Thyroid gland (tissue), 4 donors: ENCODE data around the gene CMKLR1. TPM values are rescaled to one million over a fixed set of nuclear protein-coding genes. Genes with fewer than 3 reads are reported as not detected.

ENCODE experiments used
- DNase-seq, 2 donors: peaks; one replicate each; pipeline ENCODE4 v3.0.0-alpha.2; 2019
- H3K27ac ChIP-seq, 3 donors: fragments of 200-600 bp; sonication (generic); 1 replicate in 2 of 3; 2 replicates in 1 of 3; pipeline ENCODE4 v1.5.1; 2016 to 2019; ENCODE audit warnings: mild to moderate bottlenecking in 1 of 3, moderate library complexity in 1 of 3
- H3K27me3 ChIP-seq: fragments of 200-600 bp; sonication (generic); one replicate; pipeline ENCODE4 v1.5.1; 2019
- H3K36me3 ChIP-seq, 2 donors: fragments of 200-600 bp; sonication (generic); one replicate each; pipeline ENCODE4 v1.5.1; 2016 to 2019
- H3K4me1 ChIP-seq, 2 donors: fragments of 200-600 bp; sonication (generic); one replicate each; pipeline ENCODE4 v1.5.1; 2017 to 2019
- H3K4me3 ChIP-seq, 3 donors: fragments of 200-600 bp; sonication (generic); replicated peaks in 1 of 3; 1 replicate in 2 of 3; 2 replicates in 1 of 3; pipeline ENCODE4 v1.5.1; 2016; ENCODE audit warnings: mild to moderate bottlenecking in 1 of 3
- H3K9me3 ChIP-seq: fragments of 200-600 bp; sonication (generic); one replicate; pipeline ENCODE4 v1.5.1; 2017
- CTCF ChIP-seq, 6 experiments: fragments of 200-600 bp in 3 of 6; fragments of 450-650 bp in 3 of 6; sonication (generic) in 3 of 6; IDR thresholded peaks; one replicate each; pipeline ENCODE4 v1.5.1; 2016 to 2019; ENCODE audit warnings: antibody characterized with exemption in 6 of 6, mild to moderate bottlenecking in 2 of 6, inconsistent platforms in 1 of 6, moderate library complexity in 1 of 6
- POLR2A ChIP-seq, 2 donors: fragments of 450-650 bp; IDR thresholded peaks; one replicate each; pipeline ENCODE4 v1.6.1; 2017; ENCODE audit warnings: antibody characterized with exemption in 2 of 2, mild to moderate bottlenecking in 2 of 2, moderate library complexity in 1 of 2
- WGBS, 2 donors: methylation state at CpG; one replicate each; pipeline ENCODE4 v1.1.5; 2017; 5-methylcytosine and 5-hydroxymethylcytosine counted together
- intact Hi-C: fragments of 100-400 bp; cut with DNase I; formaldehyde crosslinking; loops from one replicate; pipeline ENCODE4 v1.15.1; 2023
- total RNA-seq, 4 donors: library from RNA; depleted of rRNA; stranded (reverse); fragments of >200 nt; gene quantifications; one replicate each; pipeline ENCODE4 v1.2.3, GENCODE V29; 2016

The CMKLR1 gene
- total RNA-seq, 4 donors from 2014 or later = 6.3 to 15.8 (median 12.2) TPM

GRCh38 chr12:108357834-108358579 lies 18.9 kb upstream of the CMKLR1 start:
- Histone ChIP-seq H3K27ac (no peak overlapping the region), H3K4me3 (no peak overlapping the region), H3K4me1 (no peaks in the 10 kb centered on the region), H3K36me3 (no peaks in the 10 kb centered on the region), H3K9me3 (no peaks in the 10 kb centered on the region), H3K27me3 (no peaks in the 10 kb centered on the region)
- WGBS, 2 donors = 88 to 91% methylated on average over 2 of the region's 2 CpGs
- DNase-seq = no peak
- TF ChIP-seq CTCF (IDR thresholded peaks at IDR 0.05) (no peak), POLR2A (IDR thresholded peaks at IDR 0.05) (no peak)
- intact Hi-C loops = no loop called here

GRCh38 chr12:108356835-108357806 lies 18.0 kb upstream of the CMKLR1 start:
- Histone ChIP-seq H3K4me3 (no peak overlapping the region), H3K27ac (no peak overlapping the region), H3K27me3 (no peaks in the 10 kb centered on the region), H3K4me1 (no peaks in the 10 kb centered on the region), H3K9me3 (no peaks in the 10 kb centered on the region), H3K36me3 (no peaks in the 10 kb centered on the region)
- 85 to 87% methylated on average over 12 of the region's 12 CpGs for WGBS, 2 donors
- TF ChIP-seq CTCF (IDR thresholded peaks at IDR 0.05) (no peak), POLR2A (IDR thresholded peaks at IDR 0.05) (no peak)
- intact Hi-C loops = no loop called here
- no peak for DNase-seq

GRCh38 chr12:108355069-108355468 lies 16.0 kb upstream of the CMKLR1 start:
- no peak for TF ChIP-seq CTCF (IDR thresholded peaks at IDR 0.05)
- no peak for TF ChIP-seq POLR2A (IDR thresholded peaks at IDR 0.05)
- no peaks in the 10 kb centered on the region for H3K27me3 ChIP-seq

GRCh38 chr12:108352591-108352990 lies 13.5 kb upstream of the CMKLR1 start:
- Histone ChIP-seq H3K36me3 (no peaks in the 10 kb centered on the region), H3K9me3 (no peaks in the 10 kb centered on the region), H3K4me1 (no peaks in the 10 kb centered on the region), H3K4me3 (no peak overlapping the region), H3K27me3 (no peaks in the 10 kb centered on the region), H3K27ac (no peak overlapping the region)
- intact Hi-C loops = no loop called here
- DNase-seq = no peak
- TF ChIP-seq CTCF (IDR thresholded peaks at IDR 0.05) (no peak), POLR2A (IDR thresholded peaks at IDR 0.05) (no peak)

More at GRCh38 chr12:108355069-108355468, 16.0 kb upstream of the CMKLR1 start:
- Histone ChIP-seq H3K4me3 (no peak overlapping the region), H3K36me3 (no peaks in the 10 kb centered on the region), H3K27ac (no peak overlapping the region), H3K4me1 (no peaks in the 10 kb centered on the region), H3K9me3 (no peaks in the 10 kb centered on the region)
- DNase-seq = no peak
- WGBS, 2 donors = 69% methylated on average over 2 of the region's 2 CpGs
- intact Hi-C loops = no loop called here

GRCh38 chr12:108350511-108350910 lies 11.4 kb upstream of the CMKLR1 start:
- Histone ChIP-seq H3K27ac (no peak overlapping the region), H3K36me3 (no peaks in the 10 kb centered on the region), H3K4me1 (no peaks in the 10 kb centered on the region), H3K9me3 (no peaks in the 10 kb centered on the region), H3K27me3 (no peaks in the 10 kb centered on the region), H3K4me3 (no peak overlapping the region)
- no peak for TF ChIP-seq POLR2A (IDR thresholded peaks at IDR 0.05)
- TF ChIP-seq CTCF (IDR thresholded peaks at IDR 0.05) = no peak
- 87 to 92% methylated on average over 3 of the region's 3 CpGs for WGBS, 2 donors
- intact Hi-C loops = no loop called here
- DNase-seq = no peak
